Measurements from ENCODE around the gene LRP1-AS. TPM values are rescaled to one million over a fixed set of nuclear protein-coding genes. Genes with fewer than 3 reads are reported as not detected.

The LRP1-AS gene
- total RNA-seq, 4 donors from 2014 or later, result not detected

- TF ChIP-seq, protein P1, sequence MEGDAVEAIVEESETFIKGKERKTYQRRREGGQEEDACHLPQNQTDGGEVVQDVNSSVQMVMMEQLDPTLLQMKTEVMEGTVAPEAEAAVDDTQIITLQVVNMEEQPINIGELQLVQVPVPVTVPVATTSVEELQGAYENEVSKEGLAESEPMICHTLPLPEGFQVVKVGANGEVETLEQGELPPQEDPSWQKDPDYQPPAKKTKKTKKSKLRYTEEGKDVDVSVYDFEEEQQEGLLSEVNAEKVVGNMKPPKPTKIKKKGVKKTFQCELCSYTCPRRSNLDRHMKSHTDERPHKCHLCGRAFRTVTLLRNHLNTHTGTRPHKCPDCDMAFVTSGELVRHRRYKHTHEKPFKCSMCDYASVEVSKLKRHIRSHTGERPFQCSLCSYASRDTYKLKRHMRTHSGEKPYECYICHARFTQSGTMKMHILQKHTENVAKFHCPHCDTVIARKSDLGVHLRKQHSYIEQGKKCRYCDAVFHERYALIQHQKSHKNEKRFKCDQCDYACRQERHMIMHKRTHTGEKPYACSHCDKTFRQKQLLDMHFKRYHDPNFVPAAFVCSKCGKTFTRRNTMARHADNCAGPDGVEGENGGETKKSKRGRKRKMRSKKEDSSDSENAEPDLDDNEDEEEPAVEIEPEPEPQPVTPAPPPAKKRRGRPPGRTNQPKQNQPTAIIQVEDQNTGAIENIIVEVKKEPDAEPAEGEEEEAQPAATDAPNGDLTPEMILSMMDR (IDR thresholded peaks at IDR 0.05; ENCODE audit: low read depth), result no peak
Measured at GRCh38 chr12:57185403-57185802, 38.0 kb upstream of the LRP1-AS start.

DNA sequence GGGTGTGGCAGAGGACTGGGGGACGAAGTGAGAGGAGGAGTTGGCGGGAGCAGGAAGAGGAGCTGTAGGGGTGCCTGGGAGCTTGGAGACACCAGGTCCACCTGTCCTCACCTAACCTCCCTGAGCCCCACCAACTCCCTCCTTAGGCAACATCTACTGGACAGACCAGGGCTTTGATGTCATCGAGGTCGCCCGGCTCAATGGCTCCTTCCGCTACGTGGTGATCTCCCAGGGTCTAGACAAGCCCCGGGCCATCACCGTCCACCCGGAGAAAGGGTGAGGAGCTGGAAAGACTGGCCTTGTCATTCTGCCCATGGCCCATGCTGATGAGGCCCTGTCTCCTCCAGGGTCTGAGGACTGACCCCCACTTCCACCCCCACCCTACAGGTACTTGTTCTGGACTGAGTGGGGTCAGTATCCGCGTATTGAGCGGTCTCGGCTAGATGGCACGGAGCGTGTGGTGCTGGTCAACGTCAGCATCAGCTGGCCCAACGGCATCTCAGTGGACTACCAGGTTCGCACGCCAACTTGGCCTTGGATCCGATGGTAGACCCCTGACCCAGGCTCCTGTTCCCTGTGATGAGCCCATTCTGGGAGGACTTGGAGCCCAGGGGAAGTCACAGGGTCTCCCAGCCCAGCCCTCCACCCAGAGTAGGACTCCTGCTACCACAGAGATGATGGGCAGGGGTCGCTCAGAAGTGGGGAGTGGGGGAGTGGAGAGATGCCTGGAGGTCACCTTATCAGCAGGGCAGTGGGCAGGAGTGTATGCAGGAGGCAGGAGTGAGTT lies 36.7 kb upstream of the LRP1-AS start:
- TF ChIP-seq, protein P1 (IDR thresholded peaks at IDR 0.05; ENCODE audit: low read depth), result no peak

- TF ChIP-seq, protein P1 (IDR thresholded peaks at IDR 0.05; ENCODE audit: low read depth), result no peak
Measured at GRCh38 chr12:57182918-57183575, 35.6 kb upstream of the LRP1-AS start.

DNA sequence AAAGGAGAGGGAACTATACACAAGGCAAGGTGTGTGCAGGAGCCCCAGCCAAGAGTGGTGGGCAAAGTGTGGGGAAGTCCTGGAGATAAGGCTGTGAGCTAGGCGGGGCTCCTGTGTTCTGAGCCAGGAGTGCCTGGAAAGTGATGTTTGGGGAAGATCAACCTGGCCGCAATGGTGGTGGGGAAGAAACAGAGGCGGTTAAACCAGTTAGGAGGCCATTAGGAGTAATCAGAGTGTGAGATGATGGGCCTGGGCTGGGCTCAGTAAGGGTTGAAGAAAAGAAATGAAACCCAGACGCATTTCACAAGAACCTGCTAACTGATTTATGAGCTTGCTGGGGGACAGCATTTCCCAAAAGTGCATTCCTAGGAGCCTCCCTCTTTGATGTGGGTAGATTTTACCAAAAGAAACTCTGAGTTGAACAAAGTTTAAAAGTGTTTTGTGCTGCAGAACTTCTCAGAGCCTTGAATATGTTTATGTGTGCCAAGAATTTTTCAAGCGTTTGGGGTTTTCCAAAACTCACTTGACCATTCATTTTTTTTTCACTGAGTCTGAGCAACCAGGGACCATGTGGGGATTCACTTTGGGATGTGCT lies 34.2 kb upstream of the LRP1-AS start:
- TF ChIP-seq, protein P1 (IDR thresholded peaks at IDR 0.05; ENCODE audit: low read depth), result no peak

GRCh38 chr12:57181072-57181471 lies 33.7 kb upstream of the LRP1-AS start:
- TF ChIP-seq, protein P1 (IDR thresholded peaks at IDR 0.05; ENCODE audit: low read depth), result no peak

DNA sequence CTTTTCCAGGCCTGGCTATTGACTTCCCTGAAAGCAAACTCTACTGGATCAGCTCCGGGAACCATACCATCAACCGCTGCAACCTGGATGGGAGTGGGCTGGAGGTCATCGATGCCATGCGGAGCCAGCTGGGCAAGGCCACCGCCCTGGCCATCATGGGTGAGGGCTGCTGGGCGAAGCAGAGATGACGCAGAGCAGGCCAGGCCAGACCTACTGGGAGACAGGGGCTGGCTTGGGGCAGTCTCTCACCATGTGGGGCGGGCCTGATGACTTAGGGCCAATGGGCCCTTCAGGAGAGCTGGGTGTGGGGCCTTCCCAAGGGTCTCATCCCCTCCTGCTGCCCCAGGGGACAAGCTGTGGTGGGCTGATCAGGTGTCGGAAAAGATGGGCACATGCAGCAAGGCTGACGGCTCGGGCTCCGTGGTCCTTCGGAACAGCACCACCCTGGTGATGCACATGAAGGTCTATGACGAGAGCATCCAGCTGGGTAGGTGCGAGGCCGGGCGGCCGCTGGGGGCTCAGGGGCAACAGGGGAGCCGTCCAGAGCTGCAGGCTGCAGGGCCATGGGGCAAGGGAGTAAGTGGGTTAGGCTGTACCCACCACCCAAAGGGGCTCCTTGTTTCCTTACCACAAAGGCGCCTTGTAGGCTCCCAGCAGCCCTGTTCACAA lies 33.0 kb upstream of the LRP1-AS start:
- TF ChIP-seq, protein P1 (IDR thresholded peaks at IDR 0.05; ENCODE audit: low read depth), result no peak

Measured in subcutaneous adipose tissue (tissue), 4 donors.